HEK293 (cell line): ENCODE measurements around the gene MAZ.
A peak's percentile ranks its signal among the peaks of the same experiment; 100 is the strongest.

Experiments
- GLIS1 ChIP-seq: fragments of 450-650 bp; formaldehyde crosslinking; IDR thresholded peaks from 2 replicates; pipeline ENCODE4 v1.5.1; 2016; ENCODE audit warnings: missing biosample characterization, missing genetic modification characterization
- KLF1 ChIP-seq: fragments of 450-650 bp; formaldehyde crosslinking; IDR thresholded peaks from 2 replicates; pipeline ENCODE4 v1.5.1; 2016; ENCODE audit warnings: missing biosample characterization, missing genetic modification characterization
- KLF10 ChIP-seq: fragments of 450-650 bp; IDR thresholded peaks from 2 replicates; pipeline ENCODE4 v1.5.1; 2018; ENCODE audit warnings: missing biosample characterization, mild to moderate bottlenecking, missing genetic modification characterization
- PRDM4 ChIP-seq: fragments of 450-650 bp; formaldehyde crosslinking; IDR thresholded peaks from 2 replicates; pipeline ENCODE4 v1.5.1; 2017; ENCODE audit warnings: missing biosample characterization, missing genetic modification characterization
- SP2 ChIP-seq: fragments of 450-650 bp; formaldehyde crosslinking; IDR thresholded peaks from 2 replicates; pipeline ENCODE4 v1.5.1; 2016; ENCODE audit warnings: missing biosample characterization, missing genetic modification characterization
- SP7 ChIP-seq: fragments of 450-650 bp; formaldehyde crosslinking; IDR thresholded peaks from 2 replicates; pipeline ENCODE4 v1.5.1; 2016; ENCODE audit warnings: missing biosample characterization, missing genetic modification characterization
- WT1 ChIP-seq: fragments of 450-650 bp; formaldehyde crosslinking; IDR thresholded peaks from 2 replicates; pipeline ENCODE4 v1.5.1; 2016; ENCODE audit warnings: missing biosample characterization, missing genetic modification characterization
- YY1 ChIP-seq: fragments of 450-650 bp; formaldehyde crosslinking; IDR thresholded peaks from 2 replicates; pipeline ENCODE4 v1.5.1; 2018; ENCODE audit warnings: missing biosample characterization, missing genetic modification characterization
- ZIC2 ChIP-seq: fragments of 450-650 bp; formaldehyde crosslinking; IDR thresholded peaks from 2 replicates; pipeline ENCODE4 v1.5.1; 2016; ENCODE audit warnings: missing biosample characterization, missing genetic modification characterization
- ZNF121 ChIP-seq: fragments of 450-650 bp; formaldehyde crosslinking; IDR thresholded peaks from 2 replicates; pipeline ENCODE4 v1.5.1; 2016; ENCODE audit warnings: missing biosample characterization, missing genetic modification characterization
- ZNF239 ChIP-seq: fragments of 450-650 bp; formaldehyde crosslinking; IDR thresholded peaks from 2 replicates; pipeline ENCODE4 v1.5.1; 2016; ENCODE audit warnings: missing biosample characterization, missing genetic modification characterization
- ZNF335 ChIP-seq: fragments of 450-650 bp; formaldehyde crosslinking; conservative IDR thresholded peaks from 2 replicates; pipeline ENCODE4 v1.5.1; 2016; ENCODE audit warnings: missing biosample characterization, missing genetic modification characterization
- ZNF366 ChIP-seq: fragments of 450-650 bp; formaldehyde crosslinking; conservative IDR thresholded peaks from 2 replicates; pipeline ENCODE4 v1.5.1; 2016; ENCODE audit warnings: missing biosample characterization, missing genetic modification characterization
- ZNF391 ChIP-seq: fragments of 450-650 bp; formaldehyde crosslinking; IDR thresholded peaks from 2 replicates; pipeline ENCODE4 v1.5.1; 2016; ENCODE audit warnings: low read depth, missing biosample characterization, missing genetic modification characterization, borderline replicate concordance
- ZNF549 ChIP-seq: fragments of 450-650 bp; IDR thresholded peaks from 2 replicates; pipeline ENCODE4 v1.5.1; 2018; ENCODE audit warnings: missing biosample characterization, missing genetic modification characterization, mild to moderate bottlenecking, inconsistent platforms, moderate library complexity
- ZNF560 ChIP-seq: fragments of 450-650 bp; formaldehyde crosslinking; IDR thresholded peaks from 2 replicates; pipeline ENCODE4 v1.5.1; 2017; ENCODE audit warnings: missing biosample characterization, missing genetic modification characterization, borderline replicate concordance
- ZNF621 ChIP-seq: fragments of 450-650 bp; formaldehyde crosslinking; IDR thresholded peaks from 2 replicates; pipeline ENCODE4 v1.5.1; 2017; ENCODE audit warnings: missing biosample characterization, missing genetic modification characterization
- ZNF660 ChIP-seq: fragments of 450-650 bp; IDR thresholded peaks from 2 replicates; pipeline ENCODE4 v1.5.1; 2018; ENCODE audit warnings: missing biosample characterization, mild to moderate bottlenecking, missing genetic modification characterization
- ZSCAN30 ChIP-seq: fragments of 450-650 bp; IDR thresholded peaks from 2 replicates; pipeline ENCODE4 v1.5.1; 2018; ENCODE audit warnings: missing biosample characterization, mild to moderate bottlenecking, missing genetic modification characterization, moderate library complexity
- ZSCAN5A ChIP-seq: fragments of 450-650 bp; formaldehyde crosslinking; IDR thresholded peaks from 2 replicates; pipeline ENCODE4 v1.5.1; 2016; ENCODE audit warnings: missing biosample characterization, missing genetic modification characterization
- ZXDB ChIP-seq: fragments of 450-650 bp; formaldehyde crosslinking; IDR thresholded peaks from 2 replicates; pipeline ENCODE4 v1.5.1; 2016; ENCODE audit warnings: missing biosample characterization, missing genetic modification characterization
- TF ChIP-seq, protein P1 (sequence below): fragments of 450-650 bp; formaldehyde crosslinking; optimal IDR thresholded peaks from 2 replicates; pipeline ENCODE3; 2016; ENCODE audit warnings: missing biosample characterization, mild to moderate bottlenecking, missing genetic modification characterization
- TF ChIP-seq, protein P2 (sequence below): fragments of 450-650 bp; formaldehyde crosslinking; IDR thresholded peaks from 2 replicates; pipeline ENCODE4 v1.5.1; 2016; ENCODE audit warnings: missing biosample characterization, missing genetic modification characterization
- TF ChIP-seq, protein P3 (sequence below): fragments of 450-650 bp; formaldehyde crosslinking; IDR thresholded peaks from 2 replicates; pipeline ENCODE4 v1.5.1; 2016; ENCODE audit warnings: missing biosample characterization, missing genetic modification characterization
- TF ChIP-seq, protein P4 (sequence below): fragments of 450-650 bp; formaldehyde crosslinking; conservative IDR thresholded peaks from 2 replicates; pipeline ENCODE4 v1.5.1; 2016; ENCODE audit warnings: low read depth, missing biosample characterization, missing genetic modification characterization

Gene MAZ

DNA sequence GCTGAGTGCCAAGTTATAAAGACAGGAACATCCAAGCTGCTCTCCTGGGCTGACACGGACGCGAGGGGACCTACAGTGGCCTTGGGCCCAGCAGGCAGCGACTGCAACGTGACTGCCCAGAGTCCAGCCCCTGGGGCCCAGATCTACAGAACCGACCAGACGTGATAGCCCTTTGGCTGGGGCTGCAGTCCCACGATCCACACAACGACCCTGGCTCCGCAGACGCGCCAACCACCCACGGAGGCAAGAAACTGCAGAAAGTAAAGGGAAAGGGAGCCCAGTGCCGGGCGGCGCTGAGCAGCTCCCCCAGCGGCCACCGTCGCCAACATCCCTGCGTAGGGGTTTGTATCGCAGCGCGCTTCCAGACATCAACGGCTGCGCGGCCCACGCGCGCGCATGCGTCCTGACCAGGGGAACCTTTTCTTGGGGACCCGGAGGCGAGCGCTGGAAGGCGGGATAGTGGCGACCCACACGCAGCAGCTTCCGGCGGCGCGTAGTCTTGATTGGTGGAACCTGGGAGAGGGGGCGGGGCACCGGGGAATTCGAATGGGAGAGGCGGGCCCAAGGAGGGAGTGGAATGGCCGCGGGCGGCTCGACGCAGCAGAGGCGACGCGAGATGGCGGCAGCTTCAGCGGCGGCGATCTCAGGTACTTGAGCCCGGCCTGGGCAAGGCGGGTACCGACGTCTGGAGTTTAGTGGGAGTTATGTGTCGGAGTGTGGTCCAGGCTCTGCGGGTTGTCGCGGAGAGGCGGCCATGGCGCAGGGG lies 16.0 kb upstream of the MAZ start, which contains the start of gene KIF22 (continued):
- TF ChIP-seq ZNF239 (no peak), SP7 (tag by site-specific recombination) (peak; percentile 79), GLIS1 (tag by site-specific recombination) (peak; percentile 63; the same call in 1 of the 2 replicates), WT1 (tag by site-specific recombination) (peak; percentile 69), ZNF121 (peak; percentile 48; the same call in 1 of the 2 replicates), ZNF560 (tag by site-specific recombination) (no peak), ZNF366 (tag by site-specific recombination) (peak; percentile 77; the same call in 1 of the 2 replicates), SP2 (peak; percentile 98), KLF10 (tag by site-specific recombination) (peak; percentile 58), KLF1 (tag by site-specific recombination) (peak; percentile 54), ZNF660 (tag by site-specific recombination) (peak; percentile 90; the same call in 1 of the 2 replicates), ZNF391 (tag by site-specific recombination) (peak; percentile 87; the same call in 1 of the 2 replicates), PRDM4 (tag by site-specific recombination) (peak; percentile 25; the same call in 1 of the 2 replicates), ZNF621 (tag by site-specific recombination) (no peak), ZSCAN5A (tag by site-specific recombination) (0 out of 2 replicates have a peak, but pooled peaks have one; percentile 9), ZNF335 (tag by site-specific recombination) (peak; percentile 61), YY1 (peak; percentile 97), ZXDB (tag by site-specific recombination) (peak; percentile 86), ZSCAN30 (peak; percentile 84), ZNF549 (tag by site-specific recombination) (no peak), ZIC2 (tag by site-specific recombination) (peak; percentile 40; the same call in 1 of the 2 replicates)
- TF ChIP-seq, protein P1, sequence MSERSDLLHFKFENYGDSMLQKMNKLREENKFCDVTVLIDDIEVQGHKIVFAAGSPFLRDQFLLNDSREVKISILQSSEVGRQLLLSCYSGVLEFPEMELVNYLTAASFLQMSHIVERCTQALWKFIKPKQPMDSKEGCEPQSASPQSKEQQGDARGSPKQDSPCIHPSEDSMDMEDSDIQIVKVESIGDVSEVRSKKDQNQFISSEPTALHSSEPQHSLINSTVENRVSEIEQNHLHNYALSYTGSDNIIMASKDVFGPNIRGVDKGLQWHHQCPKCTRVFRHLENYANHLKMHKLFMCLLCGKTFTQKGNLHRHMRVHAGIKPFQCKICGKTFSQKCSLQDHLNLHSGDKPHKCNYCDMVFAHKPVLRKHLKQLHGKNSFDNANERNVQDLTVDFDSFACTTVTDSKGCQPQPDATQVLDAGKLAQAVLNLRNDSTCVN (tag by site-specific recombination): peak; percentile 95
- TF ChIP-seq, protein P2, sequence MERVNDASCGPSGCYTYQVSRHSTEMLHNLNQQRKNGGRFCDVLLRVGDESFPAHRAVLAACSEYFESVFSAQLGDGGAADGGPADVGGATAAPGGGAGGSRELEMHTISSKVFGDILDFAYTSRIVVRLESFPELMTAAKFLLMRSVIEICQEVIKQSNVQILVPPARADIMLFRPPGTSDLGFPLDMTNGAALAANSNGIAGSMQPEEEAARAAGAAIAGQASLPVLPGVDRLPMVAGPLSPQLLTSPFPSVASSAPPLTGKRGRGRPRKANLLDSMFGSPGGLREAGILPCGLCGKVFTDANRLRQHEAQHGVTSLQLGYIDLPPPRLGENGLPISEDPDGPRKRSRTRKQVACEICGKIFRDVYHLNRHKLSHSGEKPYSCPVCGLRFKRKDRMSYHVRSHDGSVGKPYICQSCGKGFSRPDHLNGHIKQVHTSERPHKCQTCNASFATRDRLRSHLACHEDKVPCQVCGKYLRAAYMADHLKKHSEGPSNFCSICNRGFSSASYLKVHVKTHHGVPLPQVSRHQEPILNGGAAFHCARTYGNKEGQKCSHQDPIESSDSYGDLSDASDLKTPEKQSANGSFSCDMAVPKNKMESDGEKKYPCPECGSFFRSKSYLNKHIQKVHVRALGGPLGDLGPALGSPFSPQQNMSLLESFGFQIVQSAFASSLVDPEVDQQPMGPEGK (tag by site-specific recombination): peak; percentile 71
- TF ChIP-seq, protein P3, sequence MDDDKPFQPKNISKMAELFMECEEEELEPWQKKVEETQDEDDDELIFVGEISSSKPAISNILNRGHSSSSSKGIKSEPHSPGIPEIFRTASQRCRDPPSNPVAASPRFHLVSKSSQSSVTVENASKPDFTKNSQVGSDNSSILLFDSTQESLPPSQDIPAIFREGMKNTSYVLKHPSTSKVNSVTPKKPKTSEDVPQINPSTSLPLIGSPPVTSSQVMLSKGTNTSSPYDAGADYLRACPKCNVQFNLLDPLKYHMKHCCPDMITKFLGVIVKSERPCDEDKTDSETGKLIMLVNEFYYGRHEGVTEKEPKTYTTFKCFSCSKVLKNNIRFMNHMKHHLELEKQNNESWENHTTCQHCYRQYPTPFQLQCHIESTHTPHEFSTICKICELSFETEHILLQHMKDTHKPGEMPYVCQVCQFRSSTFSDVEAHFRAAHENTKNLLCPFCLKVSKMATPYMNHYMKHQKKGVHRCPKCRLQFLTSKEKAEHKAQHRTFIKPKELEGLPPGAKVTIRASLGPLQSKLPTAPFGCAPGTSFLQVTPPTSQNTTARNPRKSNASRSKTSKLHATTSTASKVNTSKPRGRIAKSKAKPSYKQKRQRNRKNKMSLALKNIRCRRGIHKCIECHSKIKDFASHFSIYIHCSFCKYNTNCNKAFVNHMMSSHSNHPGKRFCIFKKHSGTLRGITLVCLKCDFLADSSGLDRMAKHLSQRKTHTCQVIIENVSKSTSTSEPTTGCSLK (tag by site-specific recombination): no peak
- TF ChIP-seq, protein P4, sequence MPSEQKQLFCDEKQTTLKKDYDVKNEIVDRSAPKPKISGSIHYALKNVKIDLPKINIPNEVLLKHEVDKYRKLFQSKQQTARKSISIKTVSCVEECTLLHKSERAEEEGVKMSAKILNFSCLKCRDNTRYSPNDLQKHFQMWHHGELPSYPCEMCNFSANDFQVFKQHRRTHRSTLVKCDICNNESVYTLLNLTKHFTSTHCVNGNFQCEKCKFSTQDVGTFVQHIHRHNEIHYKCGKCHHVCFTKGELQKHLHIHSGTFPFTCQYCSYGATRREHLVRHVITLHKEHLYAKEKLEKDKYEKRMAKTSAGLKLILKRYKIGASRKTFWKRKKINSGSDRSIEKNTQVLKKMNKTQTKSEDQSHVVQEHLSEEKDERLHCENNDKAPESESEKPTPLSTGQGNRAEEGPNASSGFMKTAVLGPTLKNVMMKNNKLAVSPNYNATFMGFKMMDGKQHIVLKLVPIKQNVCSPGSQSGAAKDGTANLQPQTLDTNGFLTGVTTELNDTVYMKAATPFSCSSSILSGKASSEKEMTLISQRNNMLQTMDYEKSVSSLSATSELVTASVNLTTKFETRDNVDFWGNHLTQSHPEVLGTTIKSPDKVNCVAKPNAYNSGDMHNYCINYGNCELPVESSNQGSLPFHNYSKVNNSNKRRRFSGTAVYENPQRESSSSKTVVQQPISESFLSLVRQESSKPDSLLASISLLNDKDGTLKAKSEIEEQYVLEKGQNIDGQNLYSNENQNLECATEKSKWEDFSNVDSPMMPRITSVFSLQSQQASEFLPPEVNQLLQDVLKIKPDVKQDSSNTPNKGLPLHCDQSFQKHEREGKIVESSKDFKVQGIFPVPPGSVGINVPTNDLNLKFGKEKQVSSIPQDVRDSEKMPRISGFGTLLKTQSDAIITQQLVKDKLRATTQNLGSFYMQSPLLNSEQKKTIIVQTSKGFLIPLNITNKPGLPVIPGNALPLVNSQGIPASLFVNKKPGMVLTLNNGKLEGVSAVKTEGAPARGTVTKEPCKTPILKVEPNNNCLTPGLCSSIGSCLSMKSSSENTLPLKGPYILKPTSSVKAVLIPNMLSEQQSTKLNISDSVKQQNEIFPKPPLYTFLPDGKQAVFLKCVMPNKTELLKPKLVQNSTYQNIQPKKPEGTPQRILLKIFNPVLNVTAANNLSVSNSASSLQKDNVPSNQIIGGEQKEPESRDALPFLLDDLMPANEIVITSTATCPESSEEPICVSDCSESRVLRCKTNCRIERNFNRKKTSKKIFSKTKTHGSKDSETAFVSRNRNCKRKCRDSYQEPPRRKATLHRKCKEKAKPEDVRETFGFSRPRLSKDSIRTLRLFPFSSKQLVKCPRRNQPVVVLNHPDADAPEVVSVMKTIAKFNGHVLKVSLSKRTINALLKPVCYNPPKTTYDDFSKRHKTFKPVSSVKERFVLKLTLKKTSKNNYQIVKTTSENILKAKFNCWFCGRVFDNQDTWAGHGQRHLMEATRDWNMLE (tag by site-specific recombination): peak; percentile 41; the same call in 1 of the 2 replicates
